ENCODE measurements around the gene WBP11. TPM values are rescaled to one million over a fixed set of nuclear protein-coding genes. Genes with fewer than 3 reads are reported as not detected.

Gene WBP11
- total RNA-seq, 4 donors from 2014 or later, result 13.5 to 24.3 (median 21.1) TPM

DNA sequence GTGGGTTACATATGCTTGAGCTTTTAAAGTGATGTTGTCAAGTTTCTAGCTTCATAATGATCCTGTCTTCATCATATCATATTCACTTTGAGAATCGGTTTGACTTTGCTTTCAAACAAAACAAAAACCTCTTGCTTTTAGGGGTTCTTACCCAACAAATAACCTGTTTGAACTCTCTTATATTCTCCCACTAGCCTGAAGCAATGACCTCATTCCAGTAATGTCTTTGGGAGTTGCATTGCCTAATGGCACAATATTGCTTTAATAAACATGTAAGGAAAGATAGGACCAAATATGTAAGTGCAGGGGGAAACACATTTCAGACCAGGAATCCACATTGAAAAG, 27.7 kb downstream of the WBP11 start:
- H3K27me3 ChIP-seq, result no peaks in the 10 kb centered on the region
- H3K9me3 ChIP-seq, result no peaks in the 10 kb centered on the region
- peaks cover 0 to 37% (median 3%) of the 10 kb centered on the region in 3 donors for H3K4me1 ChIP-seq
- peak overlapping the region; percentile 92 to 99 (median 94) for H3K27ac ChIP-seq
- TF ChIP-seq, protein P1, sequence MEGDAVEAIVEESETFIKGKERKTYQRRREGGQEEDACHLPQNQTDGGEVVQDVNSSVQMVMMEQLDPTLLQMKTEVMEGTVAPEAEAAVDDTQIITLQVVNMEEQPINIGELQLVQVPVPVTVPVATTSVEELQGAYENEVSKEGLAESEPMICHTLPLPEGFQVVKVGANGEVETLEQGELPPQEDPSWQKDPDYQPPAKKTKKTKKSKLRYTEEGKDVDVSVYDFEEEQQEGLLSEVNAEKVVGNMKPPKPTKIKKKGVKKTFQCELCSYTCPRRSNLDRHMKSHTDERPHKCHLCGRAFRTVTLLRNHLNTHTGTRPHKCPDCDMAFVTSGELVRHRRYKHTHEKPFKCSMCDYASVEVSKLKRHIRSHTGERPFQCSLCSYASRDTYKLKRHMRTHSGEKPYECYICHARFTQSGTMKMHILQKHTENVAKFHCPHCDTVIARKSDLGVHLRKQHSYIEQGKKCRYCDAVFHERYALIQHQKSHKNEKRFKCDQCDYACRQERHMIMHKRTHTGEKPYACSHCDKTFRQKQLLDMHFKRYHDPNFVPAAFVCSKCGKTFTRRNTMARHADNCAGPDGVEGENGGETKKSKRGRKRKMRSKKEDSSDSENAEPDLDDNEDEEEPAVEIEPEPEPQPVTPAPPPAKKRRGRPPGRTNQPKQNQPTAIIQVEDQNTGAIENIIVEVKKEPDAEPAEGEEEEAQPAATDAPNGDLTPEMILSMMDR (IDR thresholded peaks at IDR 0.05), result no peak
- TF ChIP-seq EP300 (IDR thresholded peaks at IDR 0.05) (no peak), POLR2AphosphoS5 (IDR thresholded peaks at IDR 0.05) (peak; percentile 5), POLR2A (IDR thresholded peaks at IDR 0.05) (no peak)
- H3K4me3 ChIP-seq, result peak overlapping the region; percentile 67 to 79
- WGBS, 2 donors (ENCODE audit: low coverage in 1 of 2), result 38 to 50% methylated on average over 1 of the region's 1 CpG
- ATAC-seq, result no peak
- no peaks in the 10 kb centered on the region for H3K36me3 ChIP-seq

DNA sequence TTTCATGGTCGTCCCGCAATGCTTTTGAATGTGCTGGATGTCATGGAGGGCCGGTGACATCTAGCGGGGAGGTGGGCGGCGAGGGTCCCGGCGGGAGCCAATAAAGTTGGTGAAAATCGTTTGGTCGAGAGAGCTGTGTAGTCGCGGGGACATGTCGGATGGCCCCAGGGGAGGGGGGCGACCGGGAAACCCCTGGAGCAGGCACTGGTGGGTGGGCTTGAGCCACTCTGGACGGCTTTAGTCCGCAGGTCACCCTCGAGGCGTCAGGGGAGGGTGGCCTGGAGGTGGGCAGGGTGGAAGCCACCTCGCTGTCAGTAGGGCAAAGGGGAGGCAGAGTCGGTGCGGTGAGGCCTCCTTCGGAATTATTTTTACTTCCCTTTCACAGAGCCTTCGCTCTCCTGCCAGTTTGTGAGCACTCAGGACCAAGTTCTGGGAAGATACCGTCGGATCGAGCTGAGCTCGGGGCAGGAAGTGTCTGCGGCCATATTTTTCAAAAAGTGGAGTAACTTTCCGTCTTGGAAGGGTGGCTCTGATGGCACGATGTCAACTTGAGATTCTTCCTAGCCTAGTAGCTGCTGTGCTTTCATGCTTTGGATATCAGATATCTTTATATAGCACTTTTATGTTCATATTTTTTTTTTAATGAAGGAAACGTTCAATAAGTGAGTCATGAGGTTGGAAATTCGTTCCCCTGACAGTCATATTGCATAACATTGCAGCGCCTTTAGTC, 28.2 kb downstream of the WBP11 start:
- TF ChIP-seq, protein P1 (IDR thresholded peaks at IDR 0.05), result no peak
- TF ChIP-seq POLR2AphosphoS5 (IDR thresholded peaks at IDR 0.05), result peak; percentile 10
- WGBS, 2 donors (ENCODE audit: low coverage in 1 of 2), result 4 to 9% methylated on average over 14 to 16 of the region's 34 CpGs
- peak; percentile 11 for ATAC-seq
- Histone ChIP-seq H3K4me1 (peaks cover 0 to 37% (median 3%) of the 10 kb centered on the region in 3 donors), H3K36me3 (no peaks in the 10 kb centered on the region), H3K4me3 (peak overlapping the region; percentile 67 to 79), H3K27ac (peak overlapping the region; percentile 92 to 99 (median 94)), H3K9me3 (no peaks in the 10 kb centered on the region), H3K27me3 (no peaks in the 10 kb centered on the region)

DNA sequence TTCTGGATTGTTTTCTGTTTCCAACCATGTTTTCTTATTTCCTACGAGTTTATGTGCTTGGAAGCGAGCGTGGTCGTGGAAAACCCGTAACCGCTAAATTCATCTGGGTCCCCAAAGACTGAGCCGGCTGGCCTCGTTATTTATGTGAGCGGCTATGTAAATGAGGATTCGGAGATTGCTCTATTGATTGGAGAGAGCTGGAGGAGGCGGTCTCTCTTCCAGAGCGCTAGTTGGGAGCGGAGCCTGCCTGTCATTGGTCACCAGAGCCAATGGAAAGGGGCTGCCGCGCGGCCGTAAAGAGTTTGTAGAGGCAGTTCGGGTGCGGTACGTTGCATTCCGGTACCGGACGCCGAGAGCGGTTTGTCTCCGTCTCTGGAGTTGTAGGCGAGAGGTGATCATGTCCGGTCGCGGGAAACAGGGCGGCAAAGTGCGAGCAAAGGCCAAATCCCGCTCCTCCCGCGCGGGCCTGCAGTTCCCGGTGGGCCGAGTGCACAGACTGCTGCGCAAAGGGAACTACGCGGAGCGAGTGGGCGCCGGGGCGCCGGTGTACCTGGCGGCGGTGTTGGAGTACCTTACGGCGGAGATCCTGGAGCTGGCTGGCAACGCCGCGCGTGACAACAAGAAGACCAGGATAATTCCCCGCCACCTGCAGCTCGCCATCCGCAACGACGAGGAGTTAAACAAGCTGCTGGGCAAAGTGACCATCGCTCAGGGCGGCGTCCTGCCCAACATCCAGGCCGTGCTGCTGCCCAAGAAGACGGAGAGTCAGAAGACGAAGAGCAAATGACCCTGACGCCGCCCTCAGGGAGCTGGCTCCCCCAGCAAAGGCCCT, 29.0 kb downstream of the WBP11 start:
- Histone ChIP-seq H3K27me3 (no peaks in the 10 kb centered on the region), H3K9me3 (no peaks in the 10 kb centered on the region), H3K4me1 (peaks cover 0 to 41% (median 3%) of the 10 kb centered on the region in 3 donors), H3K36me3 (no peaks in the 10 kb centered on the region), H3K27ac (peak overlapping the region; percentile 92 to 99 (median 94)), H3K4me3 (peak overlapping the region; percentile 67 to 79)
- WGBS, 2 donors (ENCODE audit: low coverage in 1 of 2), result 0 to 4% methylated on average over 6 to 8 of the region's 67 CpGs
- TF ChIP-seq POLR2A (IDR thresholded peaks at IDR 0.05), result peak; percentile 98
- TF ChIP-seq, protein P1 (IDR thresholded peaks at IDR 0.05), result no peak
- peak; percentile 100 for TF ChIP-seq POLR2AphosphoS5 (IDR thresholded peaks at IDR 0.05)
- no peak for TF ChIP-seq EP300 (IDR thresholded peaks at IDR 0.05)
- peak; percentile 89 for ATAC-seq

DNA sequence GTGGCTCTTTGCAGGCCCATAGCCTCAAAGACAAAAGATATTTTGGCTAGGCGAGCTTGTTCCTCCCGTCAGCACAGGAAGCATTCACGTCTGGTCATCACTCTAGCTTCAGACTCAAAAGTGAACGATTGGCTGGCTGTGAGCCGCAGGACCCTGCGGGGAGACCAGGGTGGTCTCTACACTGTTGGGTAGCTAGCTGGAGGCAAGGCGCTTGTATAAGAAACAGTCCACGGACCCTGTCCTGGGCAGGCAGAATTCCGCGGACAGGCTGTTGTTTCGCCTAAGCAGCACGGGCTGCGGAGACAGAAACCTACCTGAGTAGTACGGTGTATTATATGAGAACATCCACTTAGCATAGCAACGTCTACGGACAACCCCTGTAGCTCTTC, 29.6 kb downstream of the WBP11 start:
- Histone ChIP-seq H3K9me3 (no peaks in the 10 kb centered on the region), H3K27ac (peak overlapping the region; percentile 54 to 99 (median 93)), H3K4me1 (peaks cover 0 to 47% (median 3%) of the 10 kb centered on the region in 3 donors), H3K27me3 (no peaks in the 10 kb centered on the region), H3K4me3 (peak overlapping the region; percentile 67 to 79), H3K36me3 (no peaks in the 10 kb centered on the region)
- peak; percentile 1 for ATAC-seq
- 12 to 18% methylated on average over 2 to 9 of the region's 16 CpGs for WGBS, 2 donors (ENCODE audit: low coverage in 1 of 2)
- no peak for TF ChIP-seq POLR2AphosphoS5 (IDR thresholded peaks at IDR 0.05)
- TF ChIP-seq EP300 (IDR thresholded peaks at IDR 0.05), result no peak
- TF ChIP-seq, protein P1 (IDR thresholded peaks at IDR 0.05), result no peak
- no peak for TF ChIP-seq POLR2A (IDR thresholded peaks at IDR 0.05)

Data from gastroesophageal sphincter (tissue), 4 donors.